Activated T-helper 17 cell treated with anti-CD3 and anti-CD28 coated beads, Interleukin-2, amount 50 U/mL, for 72 hours (primary cell): ENCODE measurements around the gene JMJD6. TPM values are rescaled to one million over a fixed set of nuclear protein-coding genes. Genes with fewer than 3 reads are reported as not detected.
"Not testable (repeated sequence)": the region's sequence is repeated elsewhere in the genome, so short reads cannot be mapped to it uniquely, and the experiment has no call there.

ENCODE experiments used
- ATAC-seq: fragments of 150-1000 bp; cut with Tn5 transposase; replicated peaks from 2 replicates; pipeline ENCODE4 v1.10.0; 2021; ENCODE audit warnings: mild to moderate bottlenecking, moderate library complexity
- H3K27ac Mint-ChIP-seq: one replicate; pipeline ENCODE4 v1.8.0; 2022; ENCODE audit warnings: mixed read lengths
- H3K27me3 Mint-ChIP-seq: one replicate; pipeline ENCODE4 v1.8.0; 2022; ENCODE audit warnings: mixed read lengths
- H3K36me3 Mint-ChIP-seq: one replicate; pipeline ENCODE4 v1.8.0; 2022; ENCODE audit warnings: low read depth, mild to moderate bottlenecking, mixed read lengths
- H3K4me1 Mint-ChIP-seq: one replicate; pipeline ENCODE4 v1.8.0; 2022; ENCODE audit warnings: mixed read lengths
- H3K4me3 Mint-ChIP-seq: one replicate; pipeline ENCODE4 v1.8.0; 2022; ENCODE audit warnings: mild to moderate bottlenecking, mixed read lengths
- H3K9me3 Mint-ChIP-seq: one replicate; pipeline ENCODE4 v1.8.0; 2022; ENCODE audit warnings: mixed read lengths
- total RNA-seq, 2 donors: library from RNA; stranded (reverse); gene quantifications; one replicate each; pipeline ENCODE4 v1.2.3, GENCODE V29; 2022

The JMJD6 gene
- total RNA-seq, 2 donors from 2014 or later: 99.1 to 144 TPM

DNA sequence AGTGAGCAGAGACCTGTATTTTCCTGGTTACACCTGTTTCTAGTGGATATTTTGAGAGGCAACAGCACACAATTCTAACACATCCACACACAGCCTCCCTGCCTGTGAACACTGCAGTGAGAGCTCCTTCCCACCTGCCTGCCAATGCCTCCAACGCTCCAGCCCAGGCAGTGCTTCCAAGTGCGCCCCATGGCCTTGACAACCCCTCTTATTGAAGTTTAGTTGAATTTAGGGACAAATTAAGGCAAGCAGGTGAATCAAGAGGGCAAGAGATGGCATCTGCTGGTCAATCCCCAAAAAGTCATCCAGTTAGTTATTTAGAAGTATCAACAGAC lies 10.9 kb downstream of the JMJD6 start:
- peak overlapping the region; percentile 84 for H3K27ac Mint-ChIP-seq
- no peak for ATAC-seq
- H3K9me3 Mint-ChIP-seq: no peaks in the 10 kb centered on the region
- peak overlapping the region; percentile 67 for H3K4me3 Mint-ChIP-seq
- H3K4me1 Mint-ChIP-seq: peaks cover 27% of the 10 kb centered on the region
- no peaks in the 10 kb centered on the region for H3K27me3 Mint-ChIP-seq
- H3K36me3 Mint-ChIP-seq: peaks cover 86% of the 10 kb centered on the region

DNA sequence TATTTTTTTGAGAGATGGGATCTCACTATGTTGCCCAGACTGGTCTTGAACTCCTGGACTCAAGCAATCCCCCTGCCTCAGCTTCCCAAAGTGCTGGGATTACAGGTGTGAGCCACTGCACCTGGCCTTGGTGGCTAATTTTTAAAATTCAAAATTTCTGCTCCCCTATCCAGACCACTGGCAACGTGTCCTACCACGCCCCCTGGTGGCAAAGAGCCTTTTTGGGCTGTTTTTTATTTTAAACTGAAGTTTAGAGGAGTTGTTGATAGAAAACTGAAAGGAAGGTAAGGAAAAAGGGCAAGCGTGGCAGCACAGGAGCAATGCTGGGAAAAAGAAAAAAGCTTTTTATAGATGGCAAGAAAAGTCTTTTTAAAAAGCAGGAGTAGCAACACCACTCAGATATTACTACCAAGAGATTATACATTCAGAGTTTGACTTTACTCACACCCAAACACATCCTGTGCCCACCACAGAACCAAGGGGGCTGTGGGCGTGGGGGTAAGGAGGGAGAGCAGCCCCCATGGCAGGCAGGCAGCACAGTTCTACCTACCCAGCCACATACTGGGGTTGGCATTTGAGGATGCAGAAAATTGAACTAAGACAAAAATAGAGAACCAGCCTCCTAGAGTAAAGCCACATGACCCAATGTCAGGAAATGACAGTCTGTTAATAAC lies 11.4 kb downstream of the JMJD6 start:
- Mint-ChIP-seq H3K9me3 (no peaks in the 10 kb centered on the region), H3K36me3 (peaks cover 81% of the 10 kb centered on the region), H3K27ac (peak overlapping the region; percentile 60), H3K4me1 (peaks cover 27% of the 10 kb centered on the region), H3K4me3 (peak overlapping the region; percentile 67), H3K27me3 (no peaks in the 10 kb centered on the region)
- no peak for ATAC-seq

DNA sequence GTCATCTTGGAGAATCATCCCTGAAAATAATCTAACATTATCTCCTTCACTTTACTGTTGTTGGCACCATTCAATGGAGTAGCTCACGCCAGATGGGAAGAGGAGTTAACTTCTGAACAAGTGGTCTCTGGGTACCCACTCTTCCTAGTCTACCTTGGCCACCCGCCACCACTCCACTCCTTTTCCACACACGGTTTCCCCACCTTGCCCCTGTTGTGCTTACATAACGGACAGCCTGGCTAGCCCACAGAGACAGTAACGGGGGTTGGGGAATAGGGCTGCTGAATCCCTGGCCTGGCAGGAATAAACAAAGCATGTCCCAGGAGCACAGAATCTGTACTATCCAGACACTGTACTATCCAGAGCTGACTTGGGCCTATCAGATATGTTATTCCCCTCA lies 12.1 kb downstream of the JMJD6 start:
- ATAC-seq: no peak
- Mint-ChIP-seq H3K27me3 (no peaks in the 10 kb centered on the region), H3K36me3 (peaks cover 75% of the 10 kb centered on the region), H3K27ac (peak overlapping the region; percentile 60), H3K9me3 (no peaks in the 10 kb centered on the region), H3K4me1 (peaks cover 27% of the 10 kb centered on the region), H3K4me3 (no peak overlapping the region)

DNA sequence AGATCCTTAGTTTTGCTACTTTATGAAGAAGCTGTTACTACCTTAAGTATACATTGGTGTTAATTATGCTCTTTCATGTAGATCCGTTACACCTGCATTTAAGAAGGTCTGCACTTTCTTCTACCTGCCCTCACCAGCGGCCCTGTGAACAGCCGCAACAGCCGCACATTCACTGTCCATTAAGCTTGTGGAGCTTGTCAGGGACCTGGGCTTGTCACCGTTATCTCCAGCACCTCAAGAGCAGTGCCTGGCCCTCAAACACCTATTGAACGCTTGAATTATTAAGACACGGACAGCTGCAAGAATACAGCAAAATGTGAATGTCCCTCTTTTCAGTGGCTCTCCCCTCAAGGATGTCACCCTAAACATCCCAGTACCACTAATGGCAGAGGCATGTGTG lies 12.6 kb downstream of the JMJD6 start:
- H3K36me3 Mint-ChIP-seq: peaks cover 69% of the 10 kb centered on the region
- no peaks in the 10 kb centered on the region for H3K9me3 Mint-ChIP-seq
- no peak overlapping the region for H3K27ac Mint-ChIP-seq
- no peaks in the 10 kb centered on the region for H3K27me3 Mint-ChIP-seq
- no peak overlapping the region for H3K4me3 Mint-ChIP-seq
- ATAC-seq: no peak
- peaks cover 27% of the 10 kb centered on the region for H3K4me1 Mint-ChIP-seq

DNA sequence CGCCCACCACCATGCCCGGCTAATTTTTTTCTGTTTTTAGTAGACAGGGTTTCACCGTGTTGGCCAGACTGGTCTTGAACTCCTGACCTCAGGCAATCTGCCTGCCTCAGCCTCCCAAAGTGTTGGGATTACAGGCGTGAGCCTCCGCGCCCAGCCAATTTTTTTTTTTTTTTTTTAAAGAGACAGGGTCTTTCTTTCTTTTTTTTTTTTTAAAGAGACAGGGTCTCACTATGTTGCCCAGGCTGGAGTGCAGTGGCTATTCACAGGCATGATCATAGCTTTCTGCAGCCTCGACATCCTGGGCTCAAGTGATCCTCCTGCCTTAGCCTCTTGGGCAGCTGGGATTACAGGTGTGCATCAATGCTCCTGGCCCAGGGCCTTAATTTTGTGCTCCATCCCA lies 14.1 kb downstream of the JMJD6 start:
- peaks cover 27% of the 10 kb centered on the region for H3K4me1 Mint-ChIP-seq
- H3K27ac Mint-ChIP-seq, ATAC-seq, H3K4me3 Mint-ChIP-seq, H3K27me3 Mint-ChIP-seq, H3K9me3 Mint-ChIP-seq: not testable (repeated sequence)
- H3K36me3 Mint-ChIP-seq: peaks cover 55% of the 10 kb centered on the region

DNA sequence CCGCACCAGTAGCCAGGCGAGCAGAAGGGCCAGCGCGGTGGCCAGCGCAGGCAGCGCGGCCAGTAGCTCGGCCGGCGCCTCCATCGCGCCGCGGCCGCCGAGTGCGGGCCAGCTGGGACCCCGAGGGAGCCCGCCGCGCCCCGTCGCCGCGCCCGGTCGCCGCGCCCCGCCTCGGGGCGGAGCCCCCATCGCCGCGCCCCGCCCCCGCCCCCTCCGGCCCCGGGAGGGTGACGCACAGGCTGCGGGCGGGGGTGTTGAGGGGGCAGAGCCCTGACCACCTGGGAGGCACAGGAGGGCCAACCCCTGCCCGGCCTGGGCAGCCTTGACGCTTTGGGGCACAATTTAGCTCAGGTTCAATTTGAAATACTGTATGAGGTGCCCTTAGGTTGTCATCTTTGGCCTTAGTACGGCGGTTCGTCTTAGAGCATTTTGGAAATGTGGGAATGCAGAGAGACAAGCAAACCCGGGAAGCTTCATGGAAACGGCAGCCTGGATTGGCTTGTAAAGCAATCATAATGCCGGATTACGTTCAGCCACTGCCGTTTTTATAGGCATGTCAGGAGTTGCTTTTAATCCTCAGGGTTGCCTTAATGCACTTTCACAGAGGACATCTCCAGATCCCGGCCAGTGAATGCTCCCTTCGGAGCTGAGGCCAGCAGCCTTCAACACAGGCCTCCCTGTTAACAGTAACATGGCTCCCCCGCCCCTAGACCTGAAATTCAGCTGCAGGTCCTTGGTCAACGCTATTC lies 15.4 kb downstream of the JMJD6 start, which contains the start of gene MXRA7:
TSS of gene MXRA7 (minus strand) at position 103 of the 749 bp plus-strand sequence. CDS start at position 84, 19 bp downstream.
- peak; percentile 83 for ATAC-seq
- no peaks in the 10 kb centered on the region for H3K27me3 Mint-ChIP-seq
- peaks cover 20% of the 10 kb centered on the region for H3K4me1 Mint-ChIP-seq
- H3K4me3 Mint-ChIP-seq: peak within 1 kb of the TSS; percentile 71
- peaks cover 42% of the 10 kb centered on the region for H3K36me3 Mint-ChIP-seq
- H3K9me3 Mint-ChIP-seq: no peaks in the 10 kb centered on the region
- no peak within 1 kb of the TSS for H3K27ac Mint-ChIP-seq

DNA sequence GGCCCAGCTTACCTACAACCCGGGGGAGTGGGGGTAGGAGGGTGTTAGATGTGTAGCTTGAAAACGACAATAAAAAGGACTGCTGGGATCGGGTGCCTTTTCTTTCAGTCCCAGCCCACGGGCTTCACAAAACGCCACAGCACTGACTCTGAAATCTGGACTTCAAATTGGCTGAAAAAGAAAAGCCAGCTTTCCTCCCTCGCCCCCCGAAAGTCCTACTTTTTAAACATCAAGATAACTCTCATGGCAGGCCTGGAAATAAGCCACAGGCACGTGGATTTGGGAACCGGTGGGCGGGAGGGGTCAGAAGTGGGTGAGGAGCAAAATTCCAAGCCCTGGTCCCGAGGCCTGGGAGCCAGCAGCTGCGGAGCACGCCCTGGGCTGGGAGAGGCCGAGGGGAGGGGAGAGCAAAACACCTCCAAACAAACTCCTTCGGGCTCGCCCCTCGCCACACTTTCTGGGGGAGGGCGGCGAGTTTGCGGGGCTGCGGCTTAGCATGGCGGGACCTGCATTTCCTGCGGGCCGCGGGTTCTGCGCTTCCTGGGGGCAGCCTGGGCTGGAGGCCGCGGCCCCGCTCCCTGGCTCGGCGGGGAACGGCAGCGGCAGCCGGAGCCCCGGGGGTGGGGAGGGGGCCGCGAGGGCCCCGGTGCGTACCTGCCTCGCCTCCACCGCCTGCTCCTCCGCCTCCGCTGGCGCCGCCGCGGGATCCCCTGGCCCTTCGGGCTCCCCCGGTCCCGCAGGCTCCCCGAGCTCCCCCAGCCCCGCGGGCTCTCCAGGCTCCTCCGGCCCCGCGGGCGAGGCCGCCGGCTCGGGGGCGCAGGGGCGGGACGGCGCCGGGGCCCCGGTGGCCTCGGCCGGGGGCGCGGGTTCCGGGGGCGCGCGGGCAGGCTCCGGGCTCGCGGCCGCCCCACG lies 16.2 kb downstream of the JMJD6 start:
- not testable (repeated sequence) for H3K27ac Mint-ChIP-seq

DNA sequence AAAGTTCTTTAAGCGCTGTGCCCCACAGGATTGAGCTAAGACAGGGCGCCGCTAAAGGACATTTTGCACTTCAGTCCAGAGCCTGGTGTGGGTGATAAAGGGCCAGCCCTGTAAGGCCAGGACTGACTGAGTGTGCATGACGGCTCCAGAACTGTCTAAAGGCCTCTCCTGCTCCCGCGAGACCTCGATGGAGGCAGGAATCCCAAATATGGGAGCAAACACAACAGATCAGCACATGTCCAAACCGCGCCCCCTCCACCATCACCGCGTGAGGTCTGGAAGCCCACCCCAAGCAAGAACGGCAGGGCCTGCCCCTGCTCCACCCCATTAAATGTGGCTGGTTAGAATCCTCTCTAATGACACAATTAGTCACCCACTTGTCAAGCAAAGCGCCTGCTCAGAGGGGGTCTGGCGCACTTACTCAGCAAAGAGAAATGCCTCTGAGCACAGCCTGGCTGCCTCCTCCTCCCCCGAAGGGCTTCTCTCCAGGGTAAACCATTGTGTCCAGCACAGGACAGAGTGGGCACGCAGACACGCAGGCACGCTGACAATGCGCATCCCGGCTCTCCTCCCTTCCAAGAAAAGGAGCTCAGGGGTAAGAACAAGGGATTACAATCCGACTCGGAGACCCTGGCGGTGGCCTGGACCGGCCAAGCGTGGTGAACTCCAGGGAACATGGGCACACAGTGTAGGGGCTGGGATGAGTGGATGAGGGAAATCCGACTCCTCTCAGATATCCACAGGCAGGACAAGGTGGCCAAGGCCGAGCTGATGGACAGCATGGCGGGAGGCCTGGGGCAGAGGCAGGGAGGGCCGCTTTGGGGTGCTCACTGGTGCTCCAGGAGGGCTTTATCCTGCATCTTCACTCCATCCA lies 17.1 kb downstream of the JMJD6 start:
- Mint-ChIP-seq H3K27ac (no peak overlapping the region), H3K4me1 (peaks cover 10% of the 10 kb centered on the region), H3K36me3 (peaks cover 25% of the 10 kb centered on the region), H3K4me3 (peak overlapping the region; percentile 56), H3K9me3 (no peaks in the 10 kb centered on the region), H3K27me3 (no peaks in the 10 kb centered on the region)
- no peak for ATAC-seq

More for the DNA sequence above, 16.2 kb downstream of the JMJD6 start:
- not testable (repeated sequence) for H3K27me3 Mint-ChIP-seq, H3K9me3 Mint-ChIP-seq
- Mint-ChIP-seq H3K4me1 (peaks cover 15% of the 10 kb centered on the region), H3K4me3 (peak overlapping the region; percentile 56), H3K36me3 (peaks cover 34% of the 10 kb centered on the region)
- ATAC-seq: peak; percentile 43

DNA sequence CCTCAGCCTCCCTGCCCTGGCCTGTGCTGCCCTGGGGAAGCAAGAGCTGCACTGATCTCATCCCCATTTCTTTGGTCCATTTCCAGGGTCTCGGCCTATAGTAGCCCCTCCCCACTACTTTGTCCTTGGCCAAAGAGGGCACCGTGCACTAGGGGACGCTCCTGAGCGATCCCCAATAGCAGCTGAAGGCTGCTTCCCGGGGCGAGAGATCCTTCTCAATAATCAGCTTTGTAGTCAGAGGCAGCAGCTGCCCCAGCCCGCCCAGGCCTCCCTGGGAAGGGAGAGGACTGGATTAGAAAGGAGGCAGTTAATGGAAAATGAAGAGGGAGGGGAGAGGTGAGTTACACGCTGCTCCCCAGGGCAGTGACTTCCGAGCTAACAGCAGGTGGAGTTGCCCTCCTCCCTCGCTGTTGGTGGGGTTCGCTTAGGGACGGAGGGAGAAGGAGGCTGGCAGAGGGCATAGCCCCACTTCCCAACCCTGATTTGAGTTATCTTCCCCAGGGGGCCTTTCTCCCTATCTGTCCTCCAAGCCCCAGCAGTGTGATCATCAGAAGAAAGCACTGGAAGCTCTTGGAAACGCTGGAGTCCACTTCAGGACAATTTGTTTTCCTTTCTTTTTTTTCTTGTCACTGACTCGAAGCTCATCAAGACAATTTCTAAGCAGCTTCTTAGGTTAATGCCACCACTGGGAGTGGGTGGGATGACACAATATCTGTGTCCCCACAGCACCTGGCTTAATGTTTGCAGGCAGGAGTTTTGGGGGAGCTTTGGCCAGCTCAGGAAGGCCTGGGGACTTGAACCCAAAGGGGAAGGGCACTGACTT lies 18.2 kb downstream of the JMJD6 start:
- Mint-ChIP-seq H3K36me3 (peaks cover 14% of the 10 kb centered on the region), H3K4me3 (peak overlapping the region; percentile 56), H3K27ac (no peak overlapping the region), H3K4me1 (no peaks in the 10 kb centered on the region), H3K27me3 (no peaks in the 10 kb centered on the region), H3K9me3 (no peaks in the 10 kb centered on the region)
- ATAC-seq: no peak

DNA sequence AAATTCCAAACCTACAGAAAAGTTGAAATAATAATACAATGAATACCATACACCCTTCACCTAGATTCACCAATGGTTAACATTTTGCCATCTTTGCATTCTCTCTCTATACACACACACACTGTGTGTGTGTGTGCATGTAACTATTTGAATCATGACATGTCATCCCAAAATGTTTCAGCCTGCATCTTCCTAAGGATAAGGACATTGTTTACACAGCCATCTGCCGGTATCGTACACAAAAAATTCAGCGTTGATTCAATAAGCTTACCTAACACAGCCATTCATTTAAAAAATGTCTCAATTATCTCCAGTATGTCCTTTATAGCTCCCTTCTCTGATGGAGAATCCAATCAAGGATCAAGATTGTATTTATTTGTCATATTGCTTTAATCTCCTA lies 19.6 kb downstream of the JMJD6 start:
- no peak overlapping the region for H3K4me3 Mint-ChIP-seq
- no peaks in the 10 kb centered on the region for H3K27me3 Mint-ChIP-seq
- ATAC-seq: no peak
- H3K27ac Mint-ChIP-seq: no peak overlapping the region
- no peaks in the 10 kb centered on the region for H3K9me3 Mint-ChIP-seq
- H3K4me1 Mint-ChIP-seq: no peaks in the 10 kb centered on the region
- peaks cover 5% of the 10 kb centered on the region for H3K36me3 Mint-ChIP-seq

DNA sequence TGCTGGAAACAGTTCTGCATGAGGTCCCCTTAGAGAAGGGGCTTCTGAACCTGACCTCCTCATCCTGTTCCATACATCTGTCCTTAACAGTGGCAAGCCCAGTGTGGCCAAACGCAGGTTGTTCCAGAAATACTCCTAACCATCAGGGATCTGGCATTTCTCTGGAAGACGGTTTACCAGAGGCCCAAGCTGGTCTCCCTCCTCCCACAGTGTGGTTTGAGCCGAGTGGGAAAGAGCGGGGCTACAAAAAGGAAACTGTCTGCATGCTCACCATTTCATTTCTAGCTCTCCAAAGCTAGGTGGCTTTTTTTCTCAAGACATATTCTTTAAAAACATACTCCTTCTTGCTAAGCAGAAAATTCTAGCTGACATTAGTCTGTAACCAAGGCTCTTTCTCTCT lies 21.6 kb downstream of the JMJD6 start:
- Mint-ChIP-seq H3K4me3 (no peak overlapping the region), H3K36me3 (no peaks in the 10 kb centered on the region), H3K27me3 (no peaks in the 10 kb centered on the region), H3K27ac (no peak overlapping the region), H3K9me3 (no peaks in the 10 kb centered on the region), H3K4me1 (no peaks in the 10 kb centered on the region)
- ATAC-seq: no peak

DNA sequence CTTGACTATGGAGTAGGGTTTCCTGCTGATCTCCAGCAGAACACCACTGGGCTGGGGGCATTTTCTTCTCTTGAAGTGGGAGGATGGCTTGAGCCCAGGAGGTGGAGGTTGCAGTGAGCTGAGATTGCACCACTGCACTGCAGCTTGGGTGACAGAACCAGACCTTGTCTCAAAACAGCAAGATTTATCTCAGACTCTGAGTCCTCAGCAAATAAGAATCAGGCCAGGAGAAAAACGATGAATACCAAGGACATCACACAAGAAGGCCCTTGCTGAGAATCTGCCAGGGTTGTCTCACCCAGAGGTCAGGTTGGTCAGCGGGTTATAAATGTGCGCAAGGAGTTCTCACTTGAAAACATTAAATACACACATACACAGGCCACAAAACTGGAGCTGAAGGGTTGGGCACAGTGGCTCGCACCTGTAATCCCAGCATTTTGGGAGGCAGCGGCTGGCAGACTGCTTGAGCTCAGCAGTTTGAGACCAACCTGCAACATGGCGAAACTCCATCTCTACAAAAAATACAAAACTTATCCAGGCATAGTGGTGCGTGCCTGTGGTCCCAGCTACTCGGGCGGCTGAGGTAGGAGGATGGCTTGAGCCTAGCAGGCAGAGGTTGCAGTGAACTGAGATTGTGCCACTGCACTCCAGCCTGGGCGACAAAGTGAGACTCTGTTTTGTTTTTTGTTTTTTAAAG lies 23.3 kb downstream of the JMJD6 start:
- no peak for ATAC-seq
- no peak overlapping the region for H3K27ac Mint-ChIP-seq
- no peaks in the 10 kb centered on the region for H3K36me3 Mint-ChIP-seq
- H3K9me3 Mint-ChIP-seq: no peaks in the 10 kb centered on the region
- H3K4me3 Mint-ChIP-seq: no peak overlapping the region
- no peaks in the 10 kb centered on the region for H3K4me1 Mint-ChIP-seq
- no peaks in the 10 kb centered on the region for H3K27me3 Mint-ChIP-seq

DNA sequence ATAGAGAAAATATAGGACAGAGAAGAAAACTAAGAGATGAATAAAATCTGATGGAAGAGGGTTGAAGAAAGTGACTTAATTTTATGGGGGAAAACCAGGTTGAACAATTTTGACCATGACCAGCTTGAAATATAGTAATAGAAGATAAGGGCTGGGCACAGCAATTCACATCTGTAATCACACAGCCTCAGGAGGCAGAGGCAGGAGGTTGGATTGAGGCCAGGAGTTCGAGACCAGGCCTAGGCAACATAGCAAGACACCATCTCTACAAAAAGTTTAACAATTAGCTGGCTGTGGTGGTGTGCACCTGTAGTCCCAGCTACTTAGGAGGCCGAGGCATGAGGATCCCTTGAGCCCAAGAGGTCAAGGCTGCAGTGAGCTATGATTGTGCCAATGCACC lies 24.3 kb downstream of the JMJD6 start:
- Mint-ChIP-seq H3K4me3 (no peak overlapping the region), H3K27me3 (no peaks in the 10 kb centered on the region), H3K4me1 (no peaks in the 10 kb centered on the region), H3K27ac (no peak overlapping the region), H3K36me3 (no peaks in the 10 kb centered on the region), H3K9me3 (no peaks in the 10 kb centered on the region)
- ATAC-seq: no peak
